HEK293 (cell line): ENCODE results near the gene HOXD10.

ENCODE experiments used
- ATF2 ChIP-seq: fragments of 450-650 bp; formaldehyde crosslinking; IDR thresholded peaks from 2 replicates; pipeline ENCODE4 v1.5.1; 2016; ENCODE audit warnings: missing biosample characterization, missing genetic modification characterization, low read depth
- CTCF ChIP-seq: fragments of 450-650 bp; formaldehyde crosslinking; IDR thresholded peaks from 2 replicates; pipeline ENCODE4 v1.5.1; 2016; ENCODE audit warnings: missing biosample characterization, missing genetic modification characterization
- GLIS2 ChIP-seq: fragments of 450-650 bp; formaldehyde crosslinking; IDR thresholded peaks from 2 replicates; pipeline ENCODE4 v1.5.1; 2016; ENCODE audit warnings: missing biosample characterization, missing genetic modification characterization
- OVOL3 ChIP-seq: fragments of 450-650 bp; formaldehyde crosslinking; IDR thresholded peaks from 2 replicates; pipeline ENCODE4 v1.5.1; 2016; ENCODE audit warnings: missing biosample characterization, missing genetic modification characterization
- REPIN1 ChIP-seq: fragments of 450-650 bp; formaldehyde crosslinking; IDR thresholded peaks from 2 replicates; pipeline ENCODE4 v1.5.1; 2017; ENCODE audit warnings: missing biosample characterization, missing genetic modification characterization, low read depth
- ZBTB44 ChIP-seq: fragments of 450-650 bp; IDR thresholded peaks from 2 replicates; pipeline ENCODE4 v1.5.1; 2018; ENCODE audit warnings: missing biosample characterization, mild to moderate bottlenecking, missing genetic modification characterization
- ZBTB48 ChIP-seq: fragments of 450-650 bp; formaldehyde crosslinking; IDR thresholded peaks from 2 replicates; pipeline ENCODE4 v1.5.1; 2016; ENCODE audit warnings: missing biosample characterization, missing genetic modification characterization
- ZNF184 ChIP-seq: fragments of 450-650 bp; IDR thresholded peaks from 2 replicates; pipeline ENCODE4 v1.5.1; 2018; ENCODE audit warnings: missing biosample characterization, mild to moderate bottlenecking, missing genetic modification characterization
- ZNF2 ChIP-seq: fragments of 450-650 bp; formaldehyde crosslinking; IDR thresholded peaks from 2 replicates; pipeline ENCODE4 v1.5.1; 2016; ENCODE audit warnings: missing biosample characterization, missing genetic modification characterization
- ZNF311 ChIP-seq: fragments of 450-650 bp; formaldehyde crosslinking; IDR thresholded peaks from 2 replicates; pipeline ENCODE4 v1.5.1; 2017; ENCODE audit warnings: missing biosample characterization, missing genetic modification characterization, borderline replicate concordance
- ZNF341 ChIP-seq: fragments of 450-650 bp; formaldehyde crosslinking; IDR thresholded peaks from 2 replicates; pipeline ENCODE4; 2016; ENCODE audit warnings: low read depth, missing biosample characterization, missing genetic modification characterization
- ZNF518A ChIP-seq: fragments of 450-650 bp; formaldehyde crosslinking; conservative IDR thresholded peaks from 2 replicates; pipeline ENCODE4 v1.5.1; 2016; ENCODE audit warnings: low read depth, missing biosample characterization, missing genetic modification characterization
- ZNF558 ChIP-seq: fragments of 450-650 bp; formaldehyde crosslinking; IDR thresholded peaks from 2 replicates; pipeline ENCODE4 v1.5.1; 2016; ENCODE audit warnings: missing biosample characterization, missing genetic modification characterization
- ZNF561 ChIP-seq: fragments of 450-650 bp; IDR thresholded peaks from 2 replicates; pipeline ENCODE4 v1.5.1; 2018; ENCODE audit warnings: missing biosample characterization, missing genetic modification characterization, borderline replicate concordance
- ZNF629 ChIP-seq: fragments of 450-650 bp; formaldehyde crosslinking; IDR thresholded peaks from 2 replicates; pipeline ENCODE4 v1.5.1; 2017; ENCODE audit warnings: missing biosample characterization, missing genetic modification characterization
- ZNF654 ChIP-seq: fragments of 450-650 bp; formaldehyde crosslinking; IDR thresholded peaks from 2 replicates; pipeline ENCODE4 v1.5.1; 2016; ENCODE audit warnings: low read depth, missing biosample characterization, missing genetic modification characterization
- ZNF660 ChIP-seq: fragments of 450-650 bp; IDR thresholded peaks from 2 replicates; pipeline ENCODE4 v1.5.1; 2018; ENCODE audit warnings: missing biosample characterization, mild to moderate bottlenecking, missing genetic modification characterization
- ZSCAN30 ChIP-seq: fragments of 450-650 bp; IDR thresholded peaks from 2 replicates; pipeline ENCODE4 v1.5.1; 2018; ENCODE audit warnings: missing biosample characterization, mild to moderate bottlenecking, missing genetic modification characterization, moderate library complexity
- TF ChIP-seq, protein P1 (sequence below): sonication (generic); formaldehyde crosslinking; IDR thresholded peaks from 2 replicates; pipeline ENCODE4 v1.8.1; 2022; ENCODE audit warnings: mild to moderate bottlenecking, moderate library complexity, missing genetic modification reagents

HOXD10 gene

DNA sequence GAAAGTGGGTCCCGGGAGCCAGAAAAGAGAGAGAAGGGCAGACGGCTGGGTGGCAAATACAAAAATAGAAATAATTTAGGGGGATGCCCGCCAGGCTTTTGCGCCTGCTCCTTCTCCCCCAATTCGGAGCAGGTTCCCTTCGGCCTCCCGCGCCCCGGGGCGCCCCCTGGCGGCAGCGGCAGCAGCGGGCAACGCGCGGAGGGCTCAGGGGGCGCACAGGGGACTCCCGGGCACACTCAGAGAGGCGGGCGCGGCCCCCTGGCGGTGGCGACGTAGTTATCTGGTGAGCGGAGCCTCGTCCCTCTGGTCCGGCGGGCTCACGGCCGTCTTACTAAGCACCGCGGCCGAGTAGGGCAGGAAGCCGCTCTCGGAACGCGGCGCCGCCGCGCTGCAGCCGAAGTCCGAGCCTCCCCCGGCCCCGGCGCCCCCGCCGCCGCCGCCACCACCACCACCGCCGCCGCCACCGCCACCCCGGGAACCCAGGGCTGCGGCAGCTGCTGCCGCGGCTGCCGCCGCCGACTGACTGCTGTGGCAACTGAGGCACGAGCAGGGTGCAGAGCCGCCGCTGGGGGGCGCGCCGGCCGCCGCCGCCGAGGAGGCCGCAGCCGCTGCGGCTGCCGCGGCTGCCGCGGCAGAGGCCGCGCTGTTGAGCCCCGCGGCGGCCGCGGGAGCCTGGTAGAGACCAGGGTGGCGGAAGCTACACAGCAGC is 36.6 kb upstream of the HOXD10 start (continued):
- peak; percentile 95 for TF ChIP-seq CTCF
- TF ChIP-seq ZNF341 (tag by site-specific recombination) = 0 out of 2 replicates have a peak, but pooled peaks have one; percentile 19
- no peak for TF ChIP-seq OVOL3
- no peak for TF ChIP-seq REPIN1
- TF ChIP-seq ZSCAN30 = peak; percentile 95
- TF ChIP-seq ZNF518A (tag by site-specific recombination) = no peak
- no peak for TF ChIP-seq ZNF558 (tag by site-specific recombination)
- no peak for TF ChIP-seq ATF2 (tag by site-specific recombination)
- TF ChIP-seq, protein P1, sequence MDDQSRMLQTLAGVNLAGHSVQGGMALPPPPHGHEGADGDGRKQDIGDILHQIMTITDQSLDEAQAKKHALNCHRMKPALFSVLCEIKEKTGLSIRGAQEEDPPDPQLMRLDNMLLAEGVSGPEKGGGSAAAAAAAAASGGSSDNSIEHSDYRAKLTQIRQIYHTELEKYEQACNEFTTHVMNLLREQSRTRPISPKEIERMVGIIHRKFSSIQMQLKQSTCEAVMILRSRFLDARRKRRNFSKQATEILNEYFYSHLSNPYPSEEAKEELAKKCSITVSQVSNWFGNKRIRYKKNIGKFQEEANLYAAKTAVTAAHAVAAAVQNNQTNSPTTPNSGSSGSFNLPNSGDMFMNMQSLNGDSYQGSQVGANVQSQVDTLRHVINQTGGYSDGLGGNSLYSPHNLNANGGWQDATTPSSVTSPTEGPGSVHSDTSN (CRISPR knock-in tag) = peak; percentile 61; the same call in 1 of the 2 replicates
- TF ChIP-seq ZNF184 (tag by site-specific recombination) = 0 out of 2 replicates have a peak, but pooled peaks have one; percentile 56
- TF ChIP-seq ZNF654 (tag by site-specific recombination) = peak; percentile 25; the same call in 1 of the 2 replicates
- TF ChIP-seq ZNF629 = no peak
- peak; percentile 75 for TF ChIP-seq ZBTB48 (tag by site-specific recombination)
- peak; percentile 91 for TF ChIP-seq ZNF660 (tag by site-specific recombination)
- TF ChIP-seq ZNF2 (tag by site-specific recombination) = peak; percentile 50; the same call in 1 of the 2 replicates
- no peak for TF ChIP-seq ZNF311 (tag by site-specific recombination)
- TF ChIP-seq ZNF561 (tag by site-specific recombination) = peak; percentile 78
- TF ChIP-seq GLIS2 (tag by site-specific recombination) = peak; percentile 85
- TF ChIP-seq ZBTB44 (tag by site-specific recombination) = peak; percentile 21; the same call in 1 of the 2 replicates
